ENCODE results near the gene PLIN5. TPM values are rescaled to one million over a fixed set of nuclear protein-coding genes. Genes with fewer than 3 reads are reported as not detected.
A peak's percentile ranks its signal among the peaks of the same experiment; 100 is the strongest.

Gene PLIN5
- total RNA-seq, 1 experiment from 2014 or later = 1.3 TPM

DNA sequence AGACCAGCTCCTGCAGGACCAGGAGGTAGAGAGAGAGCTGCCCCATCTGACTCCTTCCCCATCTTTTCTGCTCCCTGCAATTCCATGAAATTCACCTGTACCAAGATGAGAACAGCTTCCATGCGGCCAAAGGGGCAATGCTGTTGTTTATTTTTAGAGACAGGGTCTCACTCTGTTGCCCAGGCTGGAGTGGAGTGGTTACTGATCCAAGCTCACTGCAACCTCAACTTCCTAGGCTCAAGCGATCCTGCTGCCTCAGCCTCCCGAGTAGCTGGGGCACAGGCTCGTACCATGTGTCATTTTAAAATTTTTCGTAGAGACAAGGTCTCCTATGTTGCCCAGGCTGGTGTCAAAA, 13.2 kb downstream of the PLIN5 start:
- DNase-seq (ENCODE audit: low read depth) = no peak

GRCh38 chr19:4521170-4521887, 13.7 kb downstream of the PLIN5 start:
- DNase-seq (ENCODE audit: low read depth) = peak; percentile 39

GRCh38 chr19:4519521-4520277, 15.3 kb downstream of the PLIN5 start:
- peak; percentile 41 for DNase-seq (ENCODE audit: low read depth)

GRCh38 chr19:4519172-4519496, 15.9 kb downstream of the PLIN5 start:
- no peak for DNase-seq (ENCODE audit: low read depth)

DNA sequence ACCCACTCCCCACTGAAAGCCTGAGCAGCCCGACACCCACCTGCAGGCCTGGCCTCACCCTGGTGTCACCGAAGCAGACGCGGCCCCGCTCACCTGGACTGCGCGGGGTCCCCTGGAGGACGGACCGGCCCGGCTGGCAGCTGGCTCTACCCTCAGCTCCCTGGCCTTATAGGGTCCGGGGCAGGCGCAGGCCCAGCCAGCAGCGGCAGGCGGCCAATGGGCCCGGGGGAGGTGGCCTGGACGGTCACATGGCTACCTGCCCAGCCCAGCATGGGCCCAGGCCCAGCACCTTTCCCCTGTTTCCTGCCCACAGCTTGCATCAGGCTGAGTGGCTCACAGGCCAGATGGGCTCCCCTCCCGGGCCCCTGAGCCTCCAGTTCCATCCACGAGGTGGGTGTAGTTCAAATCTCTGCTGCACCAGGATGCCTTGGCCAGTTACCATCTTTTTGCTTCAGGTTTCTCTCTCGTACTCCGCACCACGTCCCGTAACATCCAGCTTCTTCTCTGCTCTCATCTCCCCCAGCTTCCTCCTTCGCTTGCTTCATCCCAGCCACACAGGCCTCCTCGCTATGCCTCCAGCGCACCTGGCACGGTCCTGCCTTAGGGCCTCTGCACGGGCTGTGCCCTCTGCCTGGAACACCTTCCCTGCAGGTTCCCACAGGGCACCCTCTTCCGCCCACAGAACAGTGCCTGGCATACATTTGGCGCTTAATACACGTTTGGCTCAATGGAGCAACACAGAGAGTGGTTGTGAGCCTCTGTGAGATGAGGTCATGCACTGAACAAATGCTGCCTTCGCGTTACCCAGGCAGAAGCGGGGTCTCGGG, 16.5 kb downstream of the PLIN5 start, which contains the start of gene PLIN4:
PLIN4 (minus strand) TSS at position 142 of the 827 bp plus-strand sequence. CDS start 214 bp downstream, outside the sequence.
- peak; percentile 86 for DNase-seq (ENCODE audit: low read depth)

GRCh38 chr19:4517451-4518057, 17.5 kb downstream of the PLIN5 start:
- no peak for DNase-seq (ENCODE audit: low read depth)

- DNase-seq (ENCODE audit: low read depth) = no peak
These were observed 18.1 kb downstream of the PLIN5 start for GRCh38 chr19:4516939-4517300.

DNA sequence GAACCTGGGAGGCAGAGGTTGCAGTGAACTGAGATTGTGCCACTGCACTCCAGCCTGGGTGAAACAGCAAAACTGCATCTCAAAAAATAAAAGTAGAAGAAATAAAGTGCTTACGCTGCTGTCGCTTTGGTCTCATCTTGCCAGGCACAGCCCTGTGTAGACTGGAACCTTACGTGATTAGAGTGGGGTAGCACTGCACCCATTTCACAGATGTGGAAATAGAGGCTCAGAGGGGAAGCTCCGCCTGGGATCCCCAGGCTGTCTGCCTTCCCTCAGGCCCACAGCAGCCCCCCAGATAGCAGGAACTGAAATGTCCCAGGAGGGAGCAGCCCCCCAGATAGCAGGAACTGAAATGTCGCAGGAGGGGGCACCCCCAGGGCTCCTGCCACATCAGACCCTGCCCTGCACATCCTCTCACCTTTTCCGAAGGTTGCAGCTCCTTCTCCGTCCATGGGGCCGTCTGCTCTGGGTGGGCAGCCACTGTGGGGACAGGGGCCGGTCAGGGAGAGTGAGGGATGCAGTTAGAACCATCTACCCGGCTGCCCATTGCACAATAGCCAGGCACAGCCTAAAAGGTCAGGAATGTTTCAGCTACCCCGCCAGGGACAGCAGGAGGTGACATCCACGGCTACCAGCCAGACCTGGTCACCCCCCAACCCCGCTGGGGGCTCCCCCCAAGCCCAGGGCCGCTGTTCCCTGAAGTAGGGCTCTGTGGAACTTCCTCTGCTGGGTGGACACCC, 18.7 kb downstream of the PLIN5 start:
- no peak for DNase-seq (ENCODE audit: low read depth)

DNA sequence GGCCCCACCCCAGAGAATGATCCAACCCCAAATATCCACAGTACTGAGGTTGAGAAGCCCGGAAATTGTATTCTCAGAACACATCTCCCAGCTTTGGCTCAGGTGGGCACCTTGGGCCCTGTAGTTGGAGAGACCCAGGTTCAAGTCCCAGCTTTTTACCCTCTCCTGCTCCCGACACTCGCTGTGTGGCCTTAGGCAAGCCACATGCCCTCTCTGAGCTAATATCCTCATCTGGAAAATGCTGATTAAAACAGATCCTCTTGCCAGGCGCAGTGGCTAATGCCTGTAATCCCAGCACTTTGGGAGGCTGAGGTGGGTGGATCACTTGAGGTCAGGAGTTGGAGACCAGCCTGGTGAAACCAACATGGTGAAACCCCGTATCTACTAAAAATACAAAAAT, 19.3 kb downstream of the PLIN5 start:
- no peak for DNase-seq (ENCODE audit: low read depth)

DNA sequence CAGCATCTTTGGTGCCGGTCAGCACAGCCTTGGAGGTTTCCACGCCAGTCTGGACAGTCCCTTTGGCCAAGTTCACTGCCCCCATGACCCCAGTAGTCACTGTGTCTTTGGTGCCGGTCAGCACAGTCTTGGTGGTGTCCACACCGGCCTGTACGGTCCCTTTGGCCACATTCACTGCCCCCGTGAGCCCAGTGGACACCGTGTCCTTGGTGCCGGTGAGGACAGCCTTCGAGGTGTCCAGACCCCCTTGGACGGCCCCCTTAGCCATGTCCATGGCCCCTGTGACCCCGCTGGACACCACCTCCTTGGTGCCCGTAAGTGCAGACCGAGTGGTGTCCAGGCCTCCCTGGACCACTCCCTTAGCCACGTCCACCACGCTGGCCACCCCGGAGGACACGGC, 21.8 kb downstream of the PLIN5 start:
- DNase-seq (ENCODE audit: low read depth) = no peak

GRCh38 chr19:4512070-4512469, 23.0 kb downstream of the PLIN5 start:
- DNase-seq (ENCODE audit: low read depth) = no peak

DNA sequence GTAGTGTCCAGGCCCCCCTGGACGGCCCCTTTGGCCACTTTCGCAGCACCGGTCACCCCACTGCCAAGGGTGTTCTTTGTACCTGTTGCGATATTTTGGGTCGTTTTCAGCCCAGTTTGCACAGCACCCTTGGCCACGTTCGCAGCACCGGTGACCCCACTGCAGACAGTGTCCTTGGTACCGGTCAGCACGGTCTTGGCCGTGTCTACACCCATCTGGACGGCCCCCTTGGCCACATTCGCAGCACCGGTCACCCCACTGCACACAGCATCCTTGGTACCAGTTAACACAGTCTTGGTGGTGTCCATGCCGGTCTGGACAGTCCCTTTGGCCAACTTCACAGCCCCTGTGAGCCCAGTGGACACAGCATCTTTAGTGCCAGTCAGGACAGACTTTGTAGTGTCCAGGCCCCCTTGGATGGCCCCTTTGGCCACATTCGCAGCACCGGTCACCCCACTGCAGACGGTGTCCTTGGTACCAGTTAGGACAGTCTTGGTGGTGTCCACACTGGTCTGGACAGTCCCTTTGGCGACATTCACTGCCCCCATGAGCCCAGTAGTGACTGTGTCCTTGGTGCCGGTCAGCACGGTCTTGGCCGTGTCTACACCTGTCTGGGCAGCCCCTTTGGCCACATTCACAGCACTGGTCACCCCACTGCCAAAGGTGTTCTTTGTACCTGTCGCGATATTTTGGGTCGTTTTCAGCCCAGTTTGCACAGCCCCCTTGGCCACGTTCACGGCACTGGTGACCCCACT, 23.5 kb downstream of the PLIN5 start:
- DNase-seq (ENCODE audit: low read depth) = no peak

GRCh38 chr19:4510435-4511255, 24.4 kb downstream of the PLIN5 start:
- DNase-seq (ENCODE audit: low read depth) = no peak

- DNase-seq (ENCODE audit: low read depth) = no peak
These were observed 26.3 kb downstream of the PLIN5 start for GRCh38 chr19:4508698-4509097.

GRCh38 chr19:4507804-4508203, 27.2 kb downstream of the PLIN5 start:
- DNase-seq (ENCODE audit: low read depth) = no peak

DNA sequence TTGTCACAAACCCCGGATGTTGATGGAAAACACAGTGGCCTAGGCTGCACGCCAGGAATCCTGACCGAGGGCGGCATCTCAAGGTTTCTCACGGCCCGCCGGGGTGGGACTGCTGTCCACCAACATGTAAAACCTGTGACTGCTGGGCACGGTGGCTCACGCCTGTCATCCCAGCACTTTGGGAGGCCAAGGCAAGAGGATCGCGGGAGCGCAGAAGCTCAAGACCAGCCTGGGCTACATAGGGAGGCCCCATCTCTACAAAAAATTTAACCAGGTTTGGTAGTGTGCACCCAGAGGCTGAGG, 27.9 kb downstream of the PLIN5 start:
- no peak for DNase-seq (ENCODE audit: low read depth)

- peak; percentile 81 for DNase-seq (ENCODE audit: low read depth)
These were observed 28.4 kb downstream of the PLIN5 start for GRCh38 chr19:4506449-4507149.

DNA sequence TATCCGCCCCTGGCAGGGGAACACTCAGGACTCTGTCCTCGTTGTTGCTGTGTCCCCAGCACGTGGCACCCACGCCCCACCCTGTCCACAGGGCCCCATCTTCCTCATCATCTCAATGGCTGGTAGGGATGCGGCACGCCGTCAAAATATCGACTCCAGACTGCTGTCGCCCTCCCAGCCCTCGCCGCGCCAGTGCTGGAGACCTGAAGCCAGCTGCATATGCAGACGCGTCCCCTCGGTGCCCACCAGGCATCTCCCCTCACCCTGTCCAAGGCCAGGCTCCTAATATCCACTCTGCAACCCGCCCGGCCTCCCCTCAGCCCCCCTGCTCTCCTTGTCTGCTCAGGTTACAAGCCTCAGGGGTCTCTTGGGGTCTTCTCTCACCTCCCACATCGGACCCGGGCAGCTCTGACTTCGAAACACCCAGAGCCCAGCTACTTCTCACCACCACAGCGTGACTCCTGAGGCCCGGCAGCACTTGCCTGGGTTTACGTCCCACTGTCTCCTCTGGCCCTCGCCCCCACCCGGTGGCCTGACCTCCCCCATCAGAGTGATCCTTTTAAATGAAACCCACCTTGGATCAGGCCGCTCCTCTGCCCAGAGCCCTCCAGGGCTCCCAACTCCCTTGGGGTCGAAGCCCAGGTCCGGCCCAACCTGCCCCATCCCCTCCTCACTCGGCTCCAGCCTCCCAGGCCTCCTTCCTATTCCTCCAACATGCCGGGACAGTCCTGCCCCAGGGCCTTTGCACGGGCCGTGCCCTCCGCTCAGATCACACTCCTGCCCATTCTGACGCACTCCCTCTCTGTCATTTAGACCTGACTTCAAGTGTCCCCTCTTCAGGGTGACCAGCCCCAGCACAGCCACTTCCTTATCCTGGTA, 29.2 kb downstream of the PLIN5 start:
- no peak for DNase-seq (ENCODE audit: low read depth)

Data from Daoy (cell line).